ENCODE data around the gene ENO3. TPM values are rescaled to one million over a fixed set of nuclear protein-coding genes. Genes with fewer than 3 reads are reported as not detected.
"Not testable (repeated sequence)": the region's sequence is repeated elsewhere in the genome, so short reads cannot be mapped to it uniquely, and the experiment has no call there.

Gene ENO3
- total RNA-seq (10 to 100 TPM; 16.4 to 17.2 TPM), polyA plus RNA-seq (ENCODE audit: insufficient read depth, low read depth, low replicate concordance) (29.9 TPM)
- long read RNA-seq, donor 1, transcript ENO3-216 (3 exons, 726 nt), result major isoform, 8 of 9 reads
- long read RNA-seq, donor 1, partial matches to known transcripts, result 0 of 9 reads
- long read RNA-seq, donor 1, other reads (novel, unspliced or antisense), result 0 of 9 reads
- long read RNA-seq, donor 2, partial matches to known transcripts, result 0 of 4 reads
- long read RNA-seq, donor 2, other reads (novel, unspliced or antisense), result 0 of 4 reads

DNA sequence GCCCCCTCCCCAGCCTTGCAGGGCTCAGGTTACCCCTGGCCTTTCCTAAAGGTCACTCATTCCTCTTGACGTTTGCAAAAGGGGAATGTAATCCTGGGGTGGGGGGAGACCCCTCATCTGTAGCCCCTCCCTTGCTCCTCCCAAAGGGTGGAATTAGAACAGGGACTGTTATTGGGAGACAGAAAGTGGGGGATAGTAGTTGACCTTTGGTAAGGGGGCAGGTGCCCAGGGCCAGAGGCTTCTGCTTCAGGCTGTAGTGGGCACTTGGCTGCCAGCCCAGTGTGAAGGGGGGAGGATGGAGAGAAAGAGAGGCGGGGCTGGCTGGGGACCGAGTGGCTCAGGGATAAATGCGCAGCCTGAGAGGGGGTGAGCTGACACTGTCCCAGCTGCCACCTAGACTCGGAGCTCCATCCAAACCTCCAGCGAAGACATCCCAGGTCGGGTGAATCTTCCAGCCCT, at the start of gene ENO3:
ENO3 (plus strand) TSS at position 374 of the 459 bp plus-strand sequence. CDS start 711 bp downstream, outside the sequence.
- TF ChIP-seq, protein P1, sequence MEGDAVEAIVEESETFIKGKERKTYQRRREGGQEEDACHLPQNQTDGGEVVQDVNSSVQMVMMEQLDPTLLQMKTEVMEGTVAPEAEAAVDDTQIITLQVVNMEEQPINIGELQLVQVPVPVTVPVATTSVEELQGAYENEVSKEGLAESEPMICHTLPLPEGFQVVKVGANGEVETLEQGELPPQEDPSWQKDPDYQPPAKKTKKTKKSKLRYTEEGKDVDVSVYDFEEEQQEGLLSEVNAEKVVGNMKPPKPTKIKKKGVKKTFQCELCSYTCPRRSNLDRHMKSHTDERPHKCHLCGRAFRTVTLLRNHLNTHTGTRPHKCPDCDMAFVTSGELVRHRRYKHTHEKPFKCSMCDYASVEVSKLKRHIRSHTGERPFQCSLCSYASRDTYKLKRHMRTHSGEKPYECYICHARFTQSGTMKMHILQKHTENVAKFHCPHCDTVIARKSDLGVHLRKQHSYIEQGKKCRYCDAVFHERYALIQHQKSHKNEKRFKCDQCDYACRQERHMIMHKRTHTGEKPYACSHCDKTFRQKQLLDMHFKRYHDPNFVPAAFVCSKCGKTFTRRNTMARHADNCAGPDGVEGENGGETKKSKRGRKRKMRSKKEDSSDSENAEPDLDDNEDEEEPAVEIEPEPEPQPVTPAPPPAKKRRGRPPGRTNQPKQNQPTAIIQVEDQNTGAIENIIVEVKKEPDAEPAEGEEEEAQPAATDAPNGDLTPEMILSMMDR (IDR thresholded peaks at IDR 0.05), result no peak
- TF ChIP-seq POLR2A (IDR thresholded peaks at IDR 0.05), result no peak
- 30 to 31% methylated on average over 7 of the region's 7 CpGs for WGBS, 2 donors
- Histone ChIP-seq H3K27me3 (no peaks in the 10 kb centered on the region), H3K4me3 (peak within 1 kb of the TSS; percentile 90 to 99), H3K36me3 (ENCODE audit: low read depth, missing control alignments) (no peaks in the 10 kb centered on the region), H3K9me3 (no peaks in the 10 kb centered on the region), H3K27ac (peak within 1 kb of the TSS in 1 of 2 donors; percentile 91), H3K4me1 (peaks cover 14% of the 10 kb centered on the region)
- intact Hi-C loops (cut with DNase I; ENCODE audit: low total_unique reads), result no loop called here
- no peak for DNase-seq

DNA sequence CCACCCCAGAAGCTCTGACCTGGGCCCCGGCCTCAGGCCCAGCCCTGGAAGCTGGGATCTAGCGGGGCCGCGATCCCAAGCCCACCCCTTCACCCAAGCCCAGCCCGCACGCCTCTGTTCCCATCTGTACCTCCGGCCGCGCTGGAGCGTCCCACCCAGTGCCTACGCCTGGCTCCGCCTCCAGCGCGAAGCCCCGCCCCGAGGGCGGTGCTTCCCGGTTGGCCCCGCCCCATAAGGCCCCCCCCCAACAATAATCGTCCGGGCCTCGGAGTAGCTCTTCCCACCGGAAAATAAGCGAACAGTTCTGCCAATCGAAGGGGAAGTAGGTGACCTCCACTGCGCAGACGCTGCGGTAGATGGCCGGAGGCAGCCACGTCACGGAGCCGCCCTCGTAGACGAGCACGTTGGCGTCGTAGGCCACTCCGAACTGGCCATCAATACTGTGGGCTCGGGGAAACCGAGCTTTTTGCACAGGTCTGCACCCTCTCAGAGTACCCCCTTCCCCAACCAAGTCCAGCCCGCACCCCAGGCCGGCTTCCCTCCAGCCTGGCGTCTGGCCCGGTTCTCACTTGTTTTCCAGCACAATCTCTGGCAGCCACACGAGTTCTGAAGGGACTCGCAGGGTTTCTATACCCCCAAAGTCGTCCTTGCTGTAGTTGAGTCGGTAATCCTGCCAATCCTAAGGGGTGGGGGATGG, 49.1 kb upstream of the ENO3 start:
- Histone ChIP-seq H3K4me3 (peak overlapping the region; percentile 20 to 42), H3K4me1 (peaks cover 8% of the 10 kb centered on the region), H3K9me3 (no peaks in the 10 kb centered on the region), H3K27me3 (no peaks in the 10 kb centered on the region), H3K36me3 (ENCODE audit: low read depth, missing control alignments) (no peaks in the 10 kb centered on the region), H3K27ac (no peak overlapping the region)
- TF ChIP-seq POLR2A (IDR thresholded peaks at IDR 0.05), result no peak
- TF ChIP-seq, protein P1 (IDR thresholded peaks at IDR 0.05), result no peak
- DNase-seq, result peak; percentile 54
- 59% methylated on average over 16 to 48 of the region's 48 CpGs for WGBS, 2 donors
- intact Hi-C loops (cut with DNase I; ENCODE audit: low total_unique reads), result no loop called here

DNA sequence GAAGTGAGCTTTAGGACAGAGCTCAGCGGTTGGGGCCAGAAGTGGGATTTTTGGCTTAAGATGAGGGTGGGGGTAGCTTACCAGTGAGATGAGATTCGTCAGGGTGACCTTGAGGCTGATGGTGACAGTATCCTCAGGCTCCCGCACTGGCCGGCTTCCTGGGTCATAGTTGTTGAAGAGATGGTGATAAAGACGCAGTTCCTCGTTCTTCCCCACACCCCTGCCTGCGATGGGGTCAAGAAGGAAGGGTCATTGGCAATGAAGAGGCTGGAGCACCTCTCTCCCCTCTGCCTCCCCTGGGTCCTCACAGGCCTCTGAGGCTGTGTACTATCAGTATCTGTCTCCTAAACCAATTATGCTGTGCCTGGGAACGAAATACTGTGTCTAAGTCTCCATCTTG, 48.4 kb upstream of the ENO3 start:
- no peak overlapping the region for H3K4me3 ChIP-seq
- no peak overlapping the region for H3K27ac ChIP-seq
- peaks cover 8% of the 10 kb centered on the region for H3K4me1 ChIP-seq
- no peaks in the 10 kb centered on the region for H3K36me3 ChIP-seq (ENCODE audit: low read depth, missing control alignments)
- H3K27me3 ChIP-seq, result no peaks in the 10 kb centered on the region
- WGBS, 2 donors, result 33 to 39% methylated on average over 8 of the region's 8 CpGs
- H3K9me3 ChIP-seq, result no peaks in the 10 kb centered on the region
- TF ChIP-seq, protein P1 (IDR thresholded peaks at IDR 0.05), result no peak
- no peak for TF ChIP-seq POLR2A (IDR thresholded peaks at IDR 0.05)
- no peak for DNase-seq
- intact Hi-C loops (cut with DNase I; ENCODE audit: low total_unique reads), result no loop called here

DNA sequence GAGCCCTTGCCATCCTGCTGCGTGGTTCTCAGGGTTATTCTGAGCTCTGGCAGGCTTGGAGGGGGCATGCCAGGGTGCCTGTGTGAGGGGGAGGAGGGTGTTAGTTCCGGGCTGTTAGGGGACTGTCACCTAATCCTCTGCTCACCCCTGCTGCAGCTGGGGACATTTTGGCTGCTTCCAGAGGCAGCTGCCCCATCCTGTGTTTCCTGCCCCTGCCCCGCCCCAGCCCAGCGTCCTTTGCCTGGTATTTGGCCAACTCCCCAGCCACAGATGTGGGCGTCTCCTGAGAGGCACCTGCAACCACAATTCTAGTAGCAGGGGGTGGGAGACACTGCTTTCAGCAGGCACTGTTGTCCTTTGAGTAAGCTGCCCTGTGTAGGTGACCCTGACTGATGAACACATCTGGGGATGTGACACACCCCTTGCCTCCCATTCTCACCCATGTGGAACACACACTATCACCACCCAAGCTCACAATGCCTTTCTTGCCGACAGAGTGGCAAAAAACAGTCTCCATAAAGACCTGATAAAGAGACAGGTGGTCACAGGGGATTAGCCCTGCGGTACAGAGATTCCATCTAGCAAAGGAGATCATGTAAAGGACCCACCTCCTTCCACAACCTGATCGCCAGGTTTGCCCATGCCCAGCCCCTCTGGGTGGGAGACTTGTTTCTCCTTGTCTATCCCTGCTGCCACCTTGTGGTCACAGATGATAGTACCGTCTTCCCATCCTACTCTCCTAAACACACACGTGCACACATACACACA, 47.7 kb upstream of the ENO3 start, which contains the start of gene CHRNE:
CHRNE (minus strand) TSS at position 48 of the 768 bp plus-strand sequence; CDS start at position 13, 35 bp downstream.
- Histone ChIP-seq H3K36me3 (ENCODE audit: low read depth, missing control alignments) (no peaks in the 10 kb centered on the region), H3K4me1 (peaks cover 8% of the 10 kb centered on the region), H3K4me3 (peak within 1 kb of the TSS; percentile 20 to 42), H3K27ac (no peak within 1 kb of the TSS), H3K9me3 (no peaks in the 10 kb centered on the region), H3K27me3 (no peaks in the 10 kb centered on the region)
- peak; percentile 93 for DNase-seq
- intact Hi-C loops (cut with DNase I; ENCODE audit: low total_unique reads), result no loop called here
- WGBS, 2 donors, result 29 to 31% methylated on average over 10 of the region's 10 CpGs
- TF ChIP-seq, protein P1 (IDR thresholded peaks at IDR 0.05), result peak; percentile 57 to 82 (median 80)
- TF ChIP-seq POLR2A (IDR thresholded peaks at IDR 0.05), result no peak

- H3K27me3 ChIP-seq; H3K4me3 ChIP-seq; intact Hi-C loops (cut with DNase I; ENCODE audit: low total_unique reads); H3K36me3 ChIP-seq (ENCODE audit: low read depth, missing control alignments); DNase-seq; H3K9me3 ChIP-seq; H3K27ac ChIP-seq: not testable (repeated sequence)
- peaks cover 12% of the 10 kb centered on the region for H3K4me1 ChIP-seq
Measured at GRCh38 chr17:4906642-4907041, 44.3 kb upstream of the ENO3 start.

All from testis (tissue), 5 donors.